ENCODE data around the gene SLC39A3. TPM values are rescaled to one million over a fixed set of nuclear protein-coding genes. Genes with fewer than 3 reads are reported as not detected.
A peak's percentile ranks its signal among the peaks of the same experiment; 100 is the strongest.

The SLC39A3 gene
- total RNA-seq, 1 donor, result 228 TPM

- no peak for DNase-seq (ENCODE audit: low read depth in 2 of 3, low spot score in 2 of 3)
Observed at GRCh38 chr19:2711172-2711874, 28.5 kb downstream of the SLC39A3 start.

- DNase-seq (ENCODE audit: low read depth in 2 of 3, low spot score in 2 of 3), result no peak
Observed at GRCh38 chr19:2706251-2706650, 33.6 kb downstream of the SLC39A3 start.

GRCh38 chr19:2703691-2704216 lies 36.1 kb downstream of the SLC39A3 start:
- DNase-seq (ENCODE audit: low read depth in 2 of 3, low spot score in 2 of 3), result no peak

GRCh38 chr19:2703077-2703437 lies 36.8 kb downstream of the SLC39A3 start:
- DNase-seq (ENCODE audit: low read depth in 2 of 3, low spot score in 2 of 3), result no peak

GRCh38 chr19:2702170-2703076 lies 37.4 kb downstream of the SLC39A3 start, which contains the start of gene GNG7:
TSS of gene GNG7 (minus strand) at chr19:2702694. CDS start at chr19:2520688, 182,006 bp downstream.
- peak; percentile 82 to 95 (median 92) for DNase-seq (ENCODE audit: low read depth in 2 of 3, low spot score in 2 of 3)

- DNase-seq (ENCODE audit: low read depth in 2 of 3, low spot score in 2 of 3), result no peak
Observed at GRCh38 chr19:2701361-2702169, 38.3 kb downstream of the SLC39A3 start.

- DNase-seq (ENCODE audit: low read depth in 2 of 3, low spot score in 2 of 3), result no peak
Observed at GRCh38 chr19:2700660-2701360, 39.0 kb downstream of the SLC39A3 start.

GRCh38 chr19:2699413-2700140 lies 40.2 kb downstream of the SLC39A3 start:
- no peak for DNase-seq (ENCODE audit: low read depth in 2 of 3, low spot score in 2 of 3)

- DNase-seq (ENCODE audit: low read depth in 2 of 3, low spot score in 2 of 3), result no peak
Observed at GRCh38 chr19:2694196-2694595, 45.6 kb downstream of the SLC39A3 start.

GRCh38 chr19:2693492-2694160 lies 46.2 kb downstream of the SLC39A3 start:
- no peak for DNase-seq (ENCODE audit: low read depth in 2 of 3, low spot score in 2 of 3)

GRCh38 chr19:2691951-2692350 lies 47.9 kb downstream of the SLC39A3 start:
- no peak for DNase-seq (ENCODE audit: low read depth in 2 of 3, low spot score in 2 of 3)

- DNase-seq (ENCODE audit: low read depth in 2 of 3, low spot score in 2 of 3), result no peak
Observed at GRCh38 chr19:2690856-2691255, 49.0 kb downstream of the SLC39A3 start.

- DNase-seq (ENCODE audit: low read depth in 2 of 3, low spot score in 2 of 3), result no peak
Observed at GRCh38 chr19:2686360-2686759, 53.5 kb downstream of the SLC39A3 start.

- DNase-seq (ENCODE audit: low read depth in 2 of 3, low spot score in 2 of 3), result no peak
Observed at GRCh38 chr19:2685204-2685704, 54.6 kb downstream of the SLC39A3 start.

- no peak for DNase-seq (ENCODE audit: low read depth in 2 of 3, low spot score in 2 of 3)
Observed at GRCh38 chr19:2683430-2684003, 56.3 kb downstream of the SLC39A3 start.
